CD4-positive, alpha-beta T cell treated with Interferon gamma for 1 hour (primary cell): Measurements from ENCODE around the gene BRD2.

ENCODE experiments used
- DNase-seq: peaks from one replicate; pipeline ENCODE4 v3.0.0-alpha.2; 2020

BRD2 gene

GRCh38 chr6:33001685-33002084 is 33.3 kb downstream of the BRD2 start:
- no peak for DNase-seq

- DNase-seq, result no peak
These were observed 36.5 kb downstream of the BRD2 start for GRCh38 chr6:33004940-33005339.

- DNase-seq, result no peak
These were observed 39.5 kb downstream of the BRD2 start for GRCh38 chr6:33007831-33008400.

GRCh38 chr6:33008944-33009861 is 40.8 kb downstream of the BRD2 start, which contains the start of gene HLA-DOA:
Gene HLA-DOA, minus strand, starts transcription at chr6:33009591.
- DNase-seq, result peak; percentile 74

GRCh38 chr6:33010356-33010755 is 42.0 kb downstream of the BRD2 start:
- no peak for DNase-seq

- no peak for DNase-seq
These were observed 45.2 kb downstream of the BRD2 start for GRCh38 chr6:33013608-33014007.

GRCh38 chr6:33014841-33015634 is 46.6 kb downstream of the BRD2 start:
- peak; percentile 43 for DNase-seq

- DNase-seq, result no peak
These were observed 47.4 kb downstream of the BRD2 start for GRCh38 chr6:33015798-33016197.

GRCh38 chr6:33017018-33017417 is 48.6 kb downstream of the BRD2 start:
- no peak for DNase-seq

- DNase-seq, result no peak
These were observed 49.4 kb downstream of the BRD2 start for GRCh38 chr6:33017694-33018353.

- DNase-seq, result no peak
These were observed 50.0 kb downstream of the BRD2 start for GRCh38 chr6:33018418-33018817.

GRCh38 chr6:33018904-33019303 is 50.5 kb downstream of the BRD2 start:
- peak; percentile 86 for DNase-seq

GRCh38 chr6:33019372-33019771 is 51.0 kb downstream of the BRD2 start:
- no peak for DNase-seq

- no peak for DNase-seq
These were observed 53.5 kb downstream of the BRD2 start for GRCh38 chr6:33021917-33022316.

- no peak for DNase-seq
These were observed 55.1 kb downstream of the BRD2 start for GRCh38 chr6:33023536-33023935.

- no peak for DNase-seq
These were observed 56.1 kb downstream of the BRD2 start for GRCh38 chr6:33024521-33024920.

GRCh38 chr6:33028220-33028849 is 59.9 kb downstream of the BRD2 start:
- DNase-seq, result no peak

GRCh38 chr6:33029328-33030184 is 61.2 kb downstream of the BRD2 start:
- DNase-seq, result peak; percentile 85

- no peak for DNase-seq
These were observed 61.9 kb downstream of the BRD2 start for GRCh38 chr6:33030245-33030644.
